Measurements from ENCODE around the gene KHSRP.

DNA sequence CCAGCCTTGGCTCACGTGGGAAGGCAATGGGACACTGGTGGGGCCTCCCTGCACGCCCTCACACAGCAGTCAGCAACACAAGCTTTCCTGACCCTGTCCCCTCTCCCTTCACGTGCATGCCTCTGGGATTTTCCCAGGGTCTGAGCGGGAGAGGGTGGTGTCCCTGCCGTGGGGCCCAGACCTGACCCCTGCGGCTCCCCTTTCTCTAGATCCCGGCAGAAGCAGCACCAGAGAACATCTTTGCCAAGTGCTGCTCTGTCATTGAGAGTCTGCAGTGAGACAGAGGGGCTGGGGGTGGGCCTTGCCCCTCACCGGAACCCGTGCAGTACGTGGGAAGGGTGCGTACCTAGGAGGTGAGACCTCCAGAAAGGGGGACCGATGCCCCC is 12.6 kb downstream of the KHSRP start:
- TF ChIP-seq LCORL (IDR thresholded peaks at IDR 0.05) (no peak), LCORL (CRISPR knock-in tag; IDR thresholded peaks at IDR 0.05) (no peak), ZNF263 (CRISPR knock-in tag; IDR thresholded peaks at IDR 0.05) (no peak), JUND (CRISPR knock-in tag; IDR thresholded peaks at IDR 0.05) (no peak), KLF16 (CRISPR knock-in tag; IDR thresholded peaks at IDR 0.05) (no peak), IKZF1 (IDR thresholded peaks at IDR 0.05) (no peak), ELF1 (CRISPR knock-in tag; IDR thresholded peaks at IDR 0.05) (no peak), EZH2 (conservative IDR thresholded peaks at IDR 0.05; ENCODE audit: low read depth, low read length) (no peak), ZNF510 (CRISPR knock-in tag; IDR thresholded peaks at IDR 0.05; ENCODE audit: low read depth) (no peak)
